Measurements from ENCODE around the gene PRKN. TPM values are rescaled to one million over a fixed set of nuclear protein-coding genes. Genes with fewer than 3 reads are reported as not detected.

The PRKN gene
- polyA plus RNA-seq, 1 donor: 4.6 TPM

DNA sequence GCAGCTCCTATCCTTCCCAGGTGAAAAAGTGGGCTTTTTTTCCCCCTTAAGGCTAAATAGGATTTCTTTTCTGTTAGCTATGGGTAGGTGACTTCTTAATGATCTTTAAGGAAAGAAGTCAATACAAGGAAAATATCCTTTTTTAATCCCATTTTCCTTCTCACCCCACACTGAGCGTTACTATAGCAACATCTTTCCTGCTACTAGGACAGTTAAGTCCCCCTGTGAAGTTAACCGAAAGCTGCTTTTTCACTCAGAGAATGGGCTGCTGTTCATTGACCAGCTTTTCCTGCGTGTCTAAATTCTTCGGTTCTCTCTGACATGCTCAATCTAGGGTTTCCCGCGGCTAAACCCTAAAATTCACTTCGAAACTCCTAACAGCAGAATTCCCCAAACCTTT, 1280.6 kb downstream of the PRKN start:
- DNase-seq (ENCODE audit: low read depth): no peak

DNA sequence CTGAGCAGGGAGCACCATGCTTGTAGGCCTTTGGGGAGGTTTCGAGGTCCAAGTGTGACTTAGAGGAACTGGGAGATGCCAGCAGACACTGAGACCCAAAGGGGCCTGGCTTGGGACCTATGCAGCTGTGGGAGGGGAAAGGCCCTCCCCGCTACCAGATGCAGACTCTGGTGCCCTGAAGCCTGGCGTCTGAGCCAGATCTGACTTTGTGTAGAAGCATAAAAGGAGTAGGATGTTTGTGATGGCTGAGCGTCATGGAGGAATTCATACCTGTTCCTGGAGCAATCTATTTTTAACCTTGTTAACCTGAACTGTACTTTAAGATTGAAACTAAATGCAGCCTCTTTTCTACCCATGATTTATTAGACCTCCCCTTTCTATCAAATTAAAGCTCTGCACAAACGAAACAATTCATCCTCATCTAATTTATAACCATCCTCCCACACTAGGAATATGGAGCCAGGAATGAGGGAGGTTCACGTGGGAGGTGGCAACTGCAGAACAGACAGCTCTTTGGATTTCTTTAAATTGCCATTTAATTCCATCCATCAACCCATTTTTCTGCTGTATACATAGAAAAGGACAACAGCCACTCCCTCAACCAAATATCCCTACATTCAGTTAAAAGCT, 1281.2 kb downstream of the PRKN start:
- no peak for DNase-seq (ENCODE audit: low read depth)

DNA sequence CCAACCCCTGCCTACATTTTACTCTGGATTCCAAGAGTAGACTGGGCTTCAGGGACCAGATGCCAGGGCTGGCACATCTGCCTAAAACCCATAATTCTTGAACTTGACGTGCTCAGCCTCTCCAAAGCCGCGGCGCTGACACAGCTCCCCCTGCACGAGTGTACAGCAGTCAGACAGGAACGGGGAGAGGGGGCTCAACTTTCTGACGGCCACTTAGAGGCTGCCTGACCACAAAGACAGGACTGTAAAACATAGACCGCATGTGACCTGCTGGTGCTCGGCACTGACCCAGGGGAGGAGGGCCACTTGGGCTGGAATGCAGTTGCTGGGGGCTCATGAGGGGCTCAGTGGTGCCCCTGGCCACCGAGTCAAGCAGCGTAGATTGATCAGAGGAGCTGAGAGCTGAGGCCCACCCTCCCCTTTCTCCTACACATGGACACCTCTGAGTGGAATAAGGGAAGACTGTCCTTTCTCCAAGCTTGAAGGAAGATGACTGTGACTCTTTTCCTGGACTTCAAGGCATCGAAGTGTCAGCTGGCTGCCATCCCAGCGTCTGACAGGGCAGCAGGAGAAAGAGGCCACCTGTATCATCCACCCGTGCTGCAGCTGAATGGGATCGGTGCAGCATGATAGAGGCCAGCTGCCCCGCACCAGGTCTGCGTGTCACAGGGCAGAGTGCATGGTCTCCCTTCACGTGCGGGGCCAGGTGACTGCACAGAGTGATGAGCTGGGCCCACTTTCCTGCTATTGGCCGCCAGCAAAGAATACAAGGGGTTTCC, 1282.4 kb downstream of the PRKN start:
- DNase-seq (ENCODE audit: low read depth): no peak

DNA sequence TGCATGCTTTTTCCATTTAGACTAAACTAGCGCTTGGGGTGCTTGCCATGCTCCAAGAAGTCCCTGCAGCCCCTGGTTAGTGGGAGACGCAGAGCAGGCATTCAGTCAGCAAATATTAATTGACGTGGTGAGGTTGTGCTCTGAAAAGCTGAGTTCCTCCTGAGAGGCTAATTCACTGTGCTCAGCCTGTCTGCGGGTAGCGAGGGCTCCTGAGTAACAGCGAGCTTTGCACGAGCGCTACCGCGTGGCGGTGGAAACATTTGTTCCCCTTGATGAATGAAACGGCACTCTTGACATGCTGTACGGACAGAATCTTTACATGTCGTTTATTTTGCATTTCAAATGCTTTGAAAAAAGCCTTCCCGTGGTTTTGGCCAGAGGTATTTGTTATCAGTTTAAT, 1283.1 kb downstream of the PRKN start:
- DNase-seq (ENCODE audit: low read depth): no peak

DNA sequence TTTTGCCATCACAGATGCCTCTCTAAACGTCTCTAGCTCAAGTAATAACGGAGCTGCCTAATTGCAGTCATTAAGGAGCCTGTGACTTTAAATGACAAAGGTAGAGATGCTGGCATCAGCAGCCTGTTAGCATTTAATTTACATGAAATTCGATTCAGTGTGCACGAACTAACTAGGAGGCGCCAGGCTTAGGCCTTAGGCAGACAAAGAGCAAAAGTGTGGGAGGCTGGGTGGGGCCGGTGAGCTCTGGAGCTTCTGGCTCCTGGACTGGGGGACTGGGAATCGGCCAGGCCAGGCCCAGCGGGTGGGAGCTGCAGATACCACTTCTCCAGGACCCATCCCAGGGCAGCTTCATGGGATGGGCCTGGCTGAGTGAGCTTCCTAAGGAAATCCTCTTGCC, 1283.7 kb downstream of the PRKN start:
- DNase-seq (ENCODE audit: low read depth): no peak

DNA sequence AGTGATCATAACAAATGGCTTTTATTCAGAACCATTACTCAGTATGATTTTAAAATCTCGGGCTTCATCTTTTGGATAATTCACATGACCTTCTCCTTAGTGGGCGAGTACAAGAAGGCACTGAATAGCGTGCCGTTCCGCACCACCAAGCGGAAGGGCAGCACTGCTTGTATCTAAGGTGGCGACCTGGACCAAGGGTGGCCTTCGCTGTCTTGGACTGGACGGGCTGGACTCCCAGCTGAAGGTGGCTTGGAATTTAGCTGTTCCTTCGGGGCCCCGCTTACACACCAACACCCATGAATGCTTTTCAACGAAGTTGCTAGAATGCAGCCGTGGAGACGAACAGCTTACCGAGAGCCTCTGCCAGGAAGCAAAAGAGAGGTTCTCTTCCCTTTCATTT, 1285.1 kb downstream of the PRKN start:
- DNase-seq (ENCODE audit: low read depth): no peak

DNA sequence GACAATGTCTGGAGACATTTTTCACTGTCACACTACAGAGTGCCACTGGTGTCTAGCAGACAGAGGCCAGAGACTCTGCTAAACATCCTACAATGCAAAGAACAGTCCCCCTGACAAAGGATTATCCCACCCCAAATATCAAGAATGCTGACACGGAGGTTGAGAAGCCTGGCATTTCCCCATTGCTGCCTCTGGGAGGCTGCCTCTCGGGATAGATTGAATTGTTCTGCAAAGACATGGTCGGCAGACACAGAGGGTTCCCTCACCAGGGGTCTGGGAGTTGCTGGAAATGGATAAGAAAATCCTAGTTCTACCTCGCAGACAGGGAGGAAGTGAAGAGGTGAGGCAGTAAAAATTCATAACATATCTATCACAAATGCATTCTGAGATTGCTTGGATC, 1287.3 kb downstream of the PRKN start:
- no peak for DNase-seq (ENCODE audit: low read depth)

DNA sequence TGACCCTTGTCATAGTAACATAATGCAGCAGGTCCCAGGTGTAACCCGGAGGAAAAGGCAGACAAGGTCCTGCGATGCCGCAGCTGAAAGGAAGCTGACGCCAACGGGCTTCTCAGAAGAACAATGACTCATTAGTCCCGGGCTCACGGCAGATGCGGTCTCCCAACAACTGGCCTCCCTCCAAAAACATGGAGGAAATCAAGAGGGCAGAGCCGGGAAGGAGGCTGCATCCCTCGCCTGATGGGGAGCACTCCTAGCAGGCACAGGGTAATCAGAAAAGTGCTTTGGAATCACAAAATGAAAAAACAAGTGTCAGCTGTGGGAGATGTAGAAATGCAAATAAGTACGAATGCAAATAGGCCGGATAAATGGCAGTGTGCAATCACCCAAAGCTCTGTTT, 1288.5 kb downstream of the PRKN start:
- no peak for DNase-seq (ENCODE audit: low read depth)

DNA sequence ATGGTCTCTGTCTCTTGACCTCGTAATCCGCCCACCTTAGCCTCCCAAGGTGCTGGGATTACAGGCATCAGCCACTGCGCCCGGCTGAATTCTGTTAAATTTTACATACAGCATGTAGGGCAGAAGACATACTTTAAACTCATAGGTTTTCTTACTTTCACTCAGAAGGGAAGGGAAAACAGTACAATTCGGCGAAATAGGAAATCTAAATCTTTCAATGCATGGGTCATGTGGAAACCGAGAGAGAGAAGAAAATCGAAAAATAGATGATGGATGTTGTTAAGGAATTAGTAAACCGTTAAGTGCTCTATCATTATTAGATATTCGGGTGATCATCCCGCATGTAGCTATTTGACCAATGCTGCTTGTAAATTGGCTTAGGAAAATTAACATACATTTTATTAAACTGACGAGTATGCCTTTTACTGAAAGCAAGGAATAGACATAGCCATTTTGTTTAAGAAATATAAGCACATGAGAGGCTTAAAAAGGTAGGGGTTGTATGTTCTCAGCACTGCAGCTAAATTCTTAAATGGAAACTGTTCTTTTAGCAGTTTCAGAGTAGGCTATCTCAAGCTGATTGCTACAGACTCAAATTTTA, 1289.0 kb downstream of the PRKN start:
- no peak for DNase-seq (ENCODE audit: low read depth)

DNA sequence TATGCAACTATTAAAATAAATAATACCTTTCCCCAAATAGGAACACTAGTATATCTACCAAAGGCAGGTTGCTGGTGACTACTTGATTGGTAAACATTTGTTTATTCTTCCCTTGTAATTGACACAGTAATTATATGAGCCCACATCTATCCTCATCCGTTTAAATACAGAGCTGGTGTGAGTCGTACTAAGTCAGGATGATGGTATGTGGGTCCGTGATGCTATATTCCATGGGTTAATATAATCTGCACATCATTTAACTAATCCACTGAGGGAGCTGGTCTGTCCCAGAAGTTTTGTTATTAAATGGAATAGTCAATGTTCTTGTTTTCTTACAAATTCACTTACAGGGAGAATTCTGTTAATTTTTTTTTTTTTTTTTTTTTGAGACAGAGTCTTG, 1289.7 kb downstream of the PRKN start:
- no peak for DNase-seq (ENCODE audit: low read depth)

DNA sequence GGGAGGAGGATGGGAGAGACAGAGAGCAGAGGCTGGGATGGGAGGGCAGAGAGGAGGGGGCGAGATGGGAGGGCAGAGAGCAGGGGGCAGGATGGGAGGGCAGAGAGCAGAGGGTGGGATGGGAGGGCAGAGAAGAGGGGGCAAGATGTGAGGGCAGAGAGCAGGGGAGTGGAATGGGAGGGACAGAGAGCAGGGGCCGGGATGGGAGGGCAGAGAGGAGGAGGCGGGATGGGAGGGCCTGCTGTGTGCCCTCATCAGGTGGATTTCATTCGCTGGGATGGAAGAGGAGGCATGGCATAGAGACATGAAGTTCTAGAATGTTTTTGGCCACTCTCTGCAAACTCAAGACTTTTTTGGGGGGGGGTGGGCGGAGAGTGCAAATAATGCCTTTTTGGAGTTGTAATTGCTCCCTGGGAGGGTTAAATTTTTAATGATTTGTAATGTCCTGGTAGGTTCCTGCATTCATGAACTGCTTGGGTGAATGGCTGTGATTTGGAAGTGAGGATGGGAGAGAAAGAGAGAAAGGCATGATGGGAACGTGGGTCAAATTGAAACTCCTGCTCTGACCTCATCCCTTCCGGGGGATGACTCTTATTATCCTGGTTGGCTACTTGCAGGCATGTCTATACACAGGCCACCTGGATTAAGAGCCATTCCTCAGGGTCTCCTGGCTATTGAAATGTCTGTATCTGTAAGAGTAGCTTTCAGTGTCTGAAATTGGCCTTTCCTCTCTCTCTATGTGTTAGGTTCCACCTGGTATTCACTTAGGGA, 1291.3 kb downstream of the PRKN start:
- DNase-seq (ENCODE audit: low read depth): no peak

DNA sequence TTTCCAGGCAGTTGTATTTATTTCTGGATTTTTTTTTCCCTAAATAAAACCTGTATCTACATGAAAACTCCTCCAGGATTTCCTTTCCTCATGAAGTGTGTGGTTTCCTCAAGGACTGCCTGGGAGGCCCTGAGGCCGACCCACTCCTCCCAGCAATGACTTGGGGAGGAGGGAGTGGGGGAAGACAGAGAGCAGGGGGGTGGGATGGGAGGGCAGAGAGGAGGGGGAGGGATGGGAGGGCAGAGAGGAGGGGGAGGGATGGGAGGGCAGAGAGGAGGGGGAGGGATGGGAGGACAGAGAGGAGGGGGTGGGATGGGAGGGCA, 1291.9 kb downstream of the PRKN start:
- DNase-seq (ENCODE audit: low read depth): no peak

DNA sequence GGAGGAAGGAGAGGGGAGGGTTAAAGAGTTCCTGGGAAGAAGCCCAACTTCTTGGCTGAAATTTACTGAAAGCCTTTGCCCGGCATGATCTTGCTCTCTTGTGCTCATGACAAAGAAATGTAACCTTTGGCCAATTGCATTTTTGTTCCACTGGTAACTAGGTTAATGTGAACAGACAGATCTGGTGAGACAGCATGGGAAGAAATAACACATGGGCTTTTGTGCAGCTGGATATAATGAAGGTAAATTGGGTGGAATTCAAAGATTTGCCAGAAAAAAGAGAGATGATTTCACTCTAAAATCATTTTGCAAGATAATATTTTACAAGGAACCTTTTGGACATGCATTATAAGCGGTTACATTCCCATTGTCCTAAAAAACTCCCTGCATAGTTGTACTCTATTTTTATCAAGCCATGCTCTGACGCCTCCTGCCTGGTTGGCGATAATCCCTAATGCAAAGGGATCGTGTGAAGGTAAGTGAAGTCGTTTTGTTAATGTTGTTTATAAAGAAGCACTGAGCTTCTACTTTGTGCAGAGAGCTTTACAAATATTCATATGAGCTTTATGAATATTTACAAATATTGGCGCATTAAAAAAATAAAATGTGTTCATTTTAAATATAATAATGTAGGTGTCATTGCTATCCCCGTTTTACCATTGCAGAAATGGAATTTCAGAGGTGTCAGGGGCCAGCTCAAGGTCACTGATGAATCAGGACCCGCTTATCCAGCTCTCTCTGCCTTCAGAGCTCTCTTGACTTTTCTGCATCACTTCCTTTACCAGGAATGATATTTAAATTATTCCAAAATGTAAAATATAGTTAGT, 1292.4 kb downstream of the PRKN start:
- DNase-seq (ENCODE audit: low read depth): no peak

DNA sequence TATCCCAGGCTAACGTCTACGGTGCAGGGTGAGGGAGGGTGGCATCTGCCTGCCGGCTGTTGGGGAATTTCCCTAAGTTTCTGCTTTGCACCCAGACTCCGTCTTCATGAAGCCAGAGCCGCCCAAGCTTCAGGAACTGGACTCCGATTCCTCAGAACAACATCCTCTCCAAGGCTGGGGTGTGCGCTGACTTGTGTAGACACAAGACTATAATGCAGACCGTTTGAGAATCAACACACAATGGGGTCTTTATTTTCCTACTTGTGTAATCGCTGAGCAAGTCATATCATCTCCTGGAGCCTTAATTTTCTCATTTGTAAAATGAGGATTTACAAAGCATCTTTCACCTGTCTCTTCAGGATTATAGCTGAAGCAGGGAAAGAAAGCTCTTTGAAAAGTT, 1293.2 kb downstream of the PRKN start:
- DNase-seq (ENCODE audit: low read depth): no peak

DNA sequence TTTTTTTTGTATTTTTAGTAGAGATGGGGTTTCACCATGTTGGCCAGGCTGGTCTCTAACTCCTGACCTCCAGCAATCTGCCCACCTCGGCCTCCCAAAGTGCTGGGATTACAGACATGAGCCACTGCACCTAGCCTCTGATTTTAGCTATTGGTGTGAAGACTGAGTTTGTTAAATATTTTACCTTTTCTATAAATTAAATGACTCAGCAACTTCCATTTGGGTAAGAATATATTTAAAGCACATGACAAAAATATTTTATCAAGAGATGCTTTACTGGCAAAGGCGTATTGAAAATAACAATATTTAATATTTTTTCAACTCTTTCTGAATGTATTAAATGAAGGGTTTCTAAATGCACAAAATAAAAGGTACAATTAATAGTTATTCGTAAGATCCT, 1295.0 kb downstream of the PRKN start:
- no peak for DNase-seq (ENCODE audit: low read depth)

DNA sequence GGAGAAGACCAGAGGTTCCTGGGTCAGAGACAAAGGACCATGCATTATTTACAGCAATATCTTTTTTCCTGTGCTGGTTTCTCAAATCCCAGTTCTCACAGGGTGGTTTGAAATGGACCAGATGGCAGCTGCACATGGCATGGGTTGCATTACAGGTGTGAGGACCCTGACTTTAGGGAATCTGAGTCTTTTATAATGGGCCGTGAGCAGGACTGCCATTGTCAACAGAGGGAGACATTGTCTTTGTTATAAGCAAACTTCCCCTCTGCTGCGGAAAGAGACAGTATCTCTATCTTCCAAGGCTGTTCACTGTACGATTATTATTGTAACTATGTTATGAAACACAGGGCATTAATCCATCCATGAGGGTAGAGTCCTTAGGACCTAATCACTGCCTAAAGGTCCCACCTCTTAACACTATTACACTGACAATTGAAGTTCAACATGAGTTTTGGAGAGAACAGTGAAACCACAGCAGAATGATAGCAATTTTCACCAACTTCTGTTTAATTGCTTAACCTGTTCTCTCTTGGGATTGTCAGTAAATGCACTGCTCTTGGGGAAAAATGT, 1297.6 kb downstream of the PRKN start:
- no peak for DNase-seq (ENCODE audit: low read depth)

DNA sequence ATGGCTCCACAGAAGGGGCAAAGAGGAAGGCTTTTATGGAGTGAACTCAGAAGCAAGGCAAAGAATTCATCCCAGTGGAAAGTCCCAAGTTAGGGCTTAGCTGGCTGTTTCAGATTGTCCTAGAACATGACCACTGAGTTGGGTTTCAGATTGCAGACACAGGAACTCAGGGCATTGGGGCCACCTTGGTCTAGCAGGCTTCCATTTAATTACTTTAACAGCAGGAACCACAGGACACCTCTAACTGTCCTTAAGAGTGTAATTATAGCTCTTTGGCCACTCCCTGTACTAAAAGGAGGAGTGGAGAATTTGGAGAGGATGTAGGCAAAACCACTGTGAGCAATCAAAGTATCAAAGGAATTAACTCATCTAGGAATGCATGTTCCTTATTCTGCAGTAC, 1303.1 kb downstream of the PRKN start:
- no peak for DNase-seq (ENCODE audit: low read depth)

DNA sequence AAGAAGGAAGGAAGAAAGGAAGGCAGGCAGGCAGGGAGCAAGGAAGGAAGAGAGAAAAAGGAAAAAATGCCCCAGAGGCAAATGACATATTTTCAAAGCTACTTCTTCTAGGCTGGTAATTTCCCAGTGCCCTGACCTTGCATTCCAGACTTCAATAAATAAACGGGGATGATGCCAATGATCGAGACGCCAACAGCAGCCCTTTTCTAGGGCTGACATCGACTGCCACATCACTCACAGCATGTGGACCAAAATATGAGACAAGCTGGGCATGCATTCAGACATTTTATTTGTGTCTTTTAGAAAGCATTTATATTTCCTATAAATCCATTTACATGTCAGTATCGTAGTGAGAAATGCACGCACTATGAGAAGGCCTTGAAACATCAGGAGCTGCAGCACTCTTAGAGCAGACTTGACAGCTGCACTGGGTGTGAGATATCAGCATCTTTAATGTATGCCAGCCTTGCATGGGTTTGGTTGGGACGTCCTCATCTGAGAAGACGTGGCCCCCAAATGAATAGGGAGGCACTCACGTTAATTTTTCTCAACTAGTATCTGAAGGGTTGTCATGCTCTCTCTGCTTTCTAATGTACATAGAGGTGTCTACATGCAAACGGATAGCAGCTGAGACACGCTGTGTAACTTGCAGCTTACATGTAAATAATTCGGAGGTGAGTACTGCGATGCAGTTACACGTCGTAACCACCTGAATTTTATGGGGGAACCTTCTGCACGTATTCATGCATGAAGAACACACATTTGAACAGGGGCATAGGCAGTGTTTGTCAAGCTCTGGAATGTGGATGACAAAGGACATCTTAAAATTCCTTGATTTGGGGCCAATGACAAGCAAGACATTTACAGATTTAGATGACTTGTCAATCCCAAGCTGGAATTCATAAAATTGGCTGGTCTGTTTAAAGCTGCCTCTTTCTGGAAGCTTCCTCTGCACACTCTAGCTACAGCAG, 1304.6 kb downstream of the PRKN start:
- no peak for DNase-seq (ENCODE audit: low read depth)

DNA sequence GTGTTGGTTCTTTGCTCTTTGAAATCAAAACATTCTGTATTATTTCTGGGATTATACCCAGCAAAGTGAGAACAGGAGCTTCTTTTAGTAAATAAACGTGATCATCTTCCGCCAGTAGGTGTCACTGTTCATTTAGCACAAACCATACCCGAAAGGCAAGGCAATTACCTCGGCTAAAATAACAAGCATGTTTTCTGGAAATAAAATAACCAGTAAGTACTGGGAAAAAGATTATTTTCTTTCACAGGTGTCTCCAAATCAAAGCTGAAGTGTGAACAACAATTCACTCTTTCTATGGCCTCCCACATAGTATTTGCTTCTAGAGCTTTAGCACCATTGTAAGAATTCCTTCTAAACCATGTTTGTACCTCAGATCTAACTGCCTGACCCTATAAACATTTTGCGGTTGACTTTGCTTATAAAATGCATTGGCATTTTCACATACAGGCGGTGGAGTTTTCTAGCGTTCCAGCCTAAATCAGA, 1309.1 kb downstream of the PRKN start:
- peak; percentile 82 for DNase-seq (ENCODE audit: low read depth)
